K562 (cell line): ENCODE results near the gene NUDT22. TPM values are rescaled to one million over a fixed set of nuclear protein-coding genes. Genes with fewer than 3 reads are reported as not detected.

Source experiments
- CBFB ChIP-seq: sonication (generic); formaldehyde crosslinking; IDR thresholded peaks from 2 replicates; pipeline ENCODE4 v1.4.0; 2020; ENCODE audit warnings: mild to moderate bottlenecking, missing genetic modification reagents
- CLOCK ChIP-seq: fragments of 250-450 bp; sonication (Bioruptor Pico); IDR thresholded peaks from 2 replicates; pipeline ENCODE4 v1.4.0; 2020; ENCODE audit warnings: mild to moderate bottlenecking, moderate library complexity, borderline replicate concordance
- DPF2 ChIP-seq: fragments of 450-650 bp; IDR thresholded peaks from 2 replicates; pipeline ENCODE4 v1.6.1; 2016
- HCFC1 ChIP-seq: IDR thresholded peaks from 2 replicates; pipeline ENCODE4 v1.6.1; 2012; ENCODE audit warnings: low read depth, low read length, improper control_type of control experiment
- HDAC3 ChIP-seq: fragments of 450-650 bp; IDR thresholded peaks from 2 replicates; pipeline ENCODE4 v1.6.1; 2018; ENCODE audit warnings: borderline replicate concordance, mild to moderate bottlenecking, moderate library complexity; ENCODE audit not compliant: partially characterized antibody
- HDAC8 ChIP-seq: fragments of 450-650 bp; IDR thresholded peaks from 2 replicates; pipeline ENCODE4 v1.6.1; 2016; ENCODE audit warnings: mild to moderate bottlenecking, missing genetic modification characterization, moderate library complexity, missing compliant biosample characterization
- MLLT1 ChIP-seq, 2 experiments: fragments of 450-650 bp; IDR thresholded peaks; 2 replicates each; pipeline ENCODE4 v1.6.1; 2016
- NEUROD1 ChIP-seq: fragments of 150-350 bp; IDR thresholded peaks from 2 replicates; pipeline ENCODE4 v1.6.1; 2014; ENCODE audit warnings: borderline replicate concordance, low read length, low read depth; ENCODE audit not compliant: partially characterized antibody
- PCBP1 ChIP-seq: fragments of 200-400 bp; formaldehyde crosslinking; IDR thresholded peaks from 2 replicates; pipeline ENCODE4 v1.6.1; 2018; ENCODE audit warnings: mild to moderate bottlenecking, low read depth, low read length; ENCODE audit not compliant: poor library complexity, severe bottlenecking
- PRMT5 ChIP-seq: sonication (generic); formaldehyde crosslinking; IDR thresholded peaks from 2 replicates; pipeline ENCODE4 v1.5.0; 2020; ENCODE audit warnings: missing genetic modification reagents
- SP1 ChIP-seq: sonication (generic); formaldehyde crosslinking; IDR thresholded peaks from 2 replicates; pipeline ENCODE4 v1.8.1; 2022; ENCODE audit warnings: mild to moderate bottlenecking, missing genetic modification reagents
- SRF ChIP-seq, 2 experiments: fragments of 250-450, 450-650 bp in 1 of 2; sonication (Bioruptor Pico) in 1 of 2; sonication (generic) in 1 of 2; formaldehyde crosslinking; IDR thresholded peaks; 2 replicates each; pipeline versions ENCODE4 v1.5.0 to v1.5.1; 2020 to 2022; ENCODE audit warnings: mild to moderate bottlenecking in 1 of 2, missing genetic modification reagents in 1 of 2
- TEAD1 ChIP-seq, 2 experiments: fragments of 450-650 bp in 1 of 2; sonication (generic) in 1 of 2; formaldehyde crosslinking; IDR thresholded peaks; 2 replicates each; pipeline versions ENCODE4 v1.4.0 to v1.8.0; 2020 to 2022; ENCODE audit warnings: mild to moderate bottlenecking in 2 of 2, missing genetic modification reagents in 1 of 2
- THRAP3 ChIP-seq: fragments of 450-650 bp; IDR thresholded peaks from 2 replicates; pipeline ENCODE4 v1.6.1; 2016; ENCODE audit warnings: mild to moderate bottlenecking, inconsistent platforms, borderline replicate concordance
- ZFX ChIP-seq: sonication (generic); formaldehyde crosslinking; IDR thresholded peaks from 2 replicates; pipeline ENCODE4 v1.8.0; 2022; ENCODE audit warnings: mild to moderate bottlenecking, missing genetic modification reagents, moderate library complexity
- ZKSCAN3 ChIP-seq: fragments of 250-450 bp; sonication (Bioruptor Pico); IDR thresholded peaks from 2 replicates; pipeline ENCODE4 v1.4.0; 2020
- ZNF23 ChIP-seq: fragments of 250-450 bp; sonication (Bioruptor Pico); IDR thresholded peaks from 2 replicates; pipeline ENCODE4 v1.4.0; 2020; ENCODE audit warnings: mild to moderate bottlenecking
- ZNF592 ChIP-seq: fragments of 450-650 bp; IDR thresholded peaks from 2 replicates; pipeline ENCODE4 v1.6.1; 2017; ENCODE audit warnings: antibody characterized with exemption, mild to moderate bottlenecking
- ZNF766 ChIP-seq: fragments of 200-800 bp; sonication (Bioruptor generic); conservative IDR thresholded peaks from 2 replicates; pipeline ENCODE4 v1.6.1; 2016; ENCODE audit warnings: missing genetic modification characterization, missing compliant biosample characterization
- ZNF830 ChIP-seq: fragments of 250-450 bp; sonication (Bioruptor Pico); IDR thresholded peaks from 2 replicates; pipeline ENCODE4 v1.5.0; 2021; ENCODE audit warnings: mild to moderate bottlenecking
- polyA plus RNA-seq, 8 experiments: library from polyadenylated mRNA; depleted of rRNA in 4 of 8; stranded (reverse) in 5 of 8; unstranded in 3 of 8; fragments of >200 nt; fragmentation: Nextera tagmentation in 2 of 8; fragmentation: Illumina TruSeq in 1 of 8; extraction: Ambion mirVana in 2 of 8; extraction: Trizol in 1 of 8; gene quantifications; 2 replicates each; pipeline versions ENCODE4 v1.2.1 to v1.2.3, GENCODE V29; 2011 to 2014; ENCODE audit warnings: inconsistent platforms in 1 of 8, missing spikeins in 1 of 8
- total RNA-seq, 7 experiments: library from RNA; depleted of rRNA in 6 of 7; stranded (reverse); fragments of >200 nt in 6 of 7; fragmentation: Illumina TruSeq in 2 of 7; extraction: Trizol in 2 of 7; gene quantifications; 2 replicates each; pipeline versions ENCODE4 v1.2.1 to v1.2.3, GENCODE V29; 2011 to 2021; ENCODE audit warnings: low replicate concordance in 1 of 7

NUDT22 gene
- total and polyA plus RNA-seq, 9 of the 15 experiments (the other 6 are each of a cell fraction or from before 2014, with no cell fraction given), result 6.3 to 92.6 (median 37.4) TPM

GRCh38 chr11:64245797-64246620 is 19.9 kb downstream of the NUDT22 start (continued):
- TF ChIP-seq ZFX (no peak), ZKSCAN3 (CRISPR knock-in tag) (peak; percentile 100), DPF2 (peak; percentile 73), HCFC1 (0 out of 2 replicates have a peak, but pooled peaks have one; percentile 7), PCBP1 (no peak), SP1 (CRISPR knock-in tag) (no peak; the same call in 1 of the 2 replicates), ZNF23 (CRISPR knock-in tag) (no peak), HDAC3 (no peak), SRF (CRISPR knock-in tag; IDR thresholded peaks at IDR 0.05) (no peak), MLLT1 (IDR thresholded peaks at IDR 0.05) (peak in 1 of 2 experiments; percentile 42; a peak in 2 of 4 replicates), NEUROD1 (peak; percentile 48), ZNF592 (peak; percentile 46; the same call in 1 of the 2 replicates), ZNF830 (no peak), CLOCK (CRISPR knock-in tag) (no peak), ZNF766 (CRISPR knock-in tag) (no peak), TEAD1 (CRISPR knock-in tag; IDR thresholded peaks at IDR 0.05) (peak in 1 of 2 experiments; percentile 85; a peak in 2 of 4 replicates), CBFB (CRISPR knock-in tag) (peak; percentile 92), THRAP3 (no peak), PRMT5 (CRISPR knock-in tag) (no peak), HDAC8 (tag) (no peak)
